Neural cell (in vitro differentiated cells): ENCODE data around the gene TBX20.
A peak's percentile ranks its signal among the peaks of the same experiment; 100 is the strongest.

Experiments
- EP300 ChIP-seq: fragments of 450-650 bp; conservative IDR thresholded peaks from 2 replicates; pipeline ENCODE4 v1.6.1; 2014; ENCODE audit warnings: antibody characterized with exemption, mild to moderate bottlenecking, moderate library complexity; ENCODE audit not compliant: poor library complexity, severe bottlenecking
- EZH2 ChIP-seq: fragments of 200-600, 300-800 bp; shearing (Covaris generic), sonication (generic); IDR thresholded peaks from 2 replicates; pipeline ENCODE4 v1.6.1; 2014; ENCODE audit warnings: antibody characterized with exemption, low read length, borderline replicate concordance, mild to moderate bottlenecking; ENCODE audit not compliant: insufficient read depth, poor library complexity, severe bottlenecking
- TAF1 ChIP-seq: IDR thresholded peaks from 2 replicates; pipeline ENCODE4 v1.6.1; 2012; ENCODE audit warnings: low read depth
- TF ChIP-seq, protein P1 (sequence below): fragments of 450-650 bp; IDR thresholded peaks from 2 replicates; pipeline ENCODE4 v1.5.1; 2014; ENCODE audit warnings: antibody characterized with exemption, mild to moderate bottlenecking, moderate library complexity; ENCODE audit not compliant: poor library complexity, severe bottlenecking

DNA sequence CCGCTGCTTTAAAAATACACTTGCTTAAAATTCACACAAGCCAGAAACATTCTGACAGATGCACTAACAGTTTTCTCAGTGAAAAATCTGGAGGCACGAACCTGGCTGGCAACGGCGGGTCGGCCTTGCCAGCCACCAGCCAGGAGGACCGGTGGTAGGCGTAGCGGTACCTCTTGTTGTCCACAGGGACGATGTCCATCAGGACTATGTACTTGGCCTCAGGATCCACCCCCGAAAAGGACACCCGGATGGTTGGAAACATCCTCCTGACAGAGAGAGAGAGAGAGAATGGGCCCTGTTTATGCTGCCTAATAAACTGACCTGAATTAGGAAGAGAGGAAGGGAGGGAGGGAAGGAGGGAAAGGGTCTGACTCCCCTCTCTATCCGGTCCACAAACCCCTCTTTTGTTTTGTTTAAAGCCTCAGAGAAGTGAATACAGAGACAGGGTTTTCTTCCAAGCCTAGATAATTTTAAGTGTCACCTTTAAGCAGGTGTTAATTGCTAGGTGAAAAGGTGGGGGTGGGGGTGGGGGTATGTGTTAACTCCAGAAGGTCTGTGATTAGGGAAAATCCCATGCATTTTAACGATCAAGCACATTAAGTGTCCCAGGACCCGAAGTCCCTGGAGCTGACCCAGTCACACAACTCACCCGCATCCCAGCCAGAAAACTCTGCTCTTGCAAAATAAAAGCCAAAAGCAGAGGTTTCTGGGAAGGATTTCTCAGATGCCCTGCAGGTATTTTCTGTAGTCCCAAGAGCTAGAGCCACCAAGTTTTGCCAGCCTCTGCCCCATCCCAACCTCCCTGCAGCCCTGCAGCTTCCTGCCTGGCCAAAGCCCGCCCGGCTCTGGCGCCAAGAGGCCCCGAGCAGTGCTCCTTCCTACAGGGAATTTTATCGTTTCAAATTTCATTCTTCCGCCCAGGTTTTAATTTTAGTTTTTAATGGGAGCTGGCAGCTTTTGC, 5.0 kb downstream of the TBX20 start:
- TF ChIP-seq EP300 (no peak), EZH2 (peak; percentile 64), TAF1 (no peak)
- TF ChIP-seq, protein P1, sequence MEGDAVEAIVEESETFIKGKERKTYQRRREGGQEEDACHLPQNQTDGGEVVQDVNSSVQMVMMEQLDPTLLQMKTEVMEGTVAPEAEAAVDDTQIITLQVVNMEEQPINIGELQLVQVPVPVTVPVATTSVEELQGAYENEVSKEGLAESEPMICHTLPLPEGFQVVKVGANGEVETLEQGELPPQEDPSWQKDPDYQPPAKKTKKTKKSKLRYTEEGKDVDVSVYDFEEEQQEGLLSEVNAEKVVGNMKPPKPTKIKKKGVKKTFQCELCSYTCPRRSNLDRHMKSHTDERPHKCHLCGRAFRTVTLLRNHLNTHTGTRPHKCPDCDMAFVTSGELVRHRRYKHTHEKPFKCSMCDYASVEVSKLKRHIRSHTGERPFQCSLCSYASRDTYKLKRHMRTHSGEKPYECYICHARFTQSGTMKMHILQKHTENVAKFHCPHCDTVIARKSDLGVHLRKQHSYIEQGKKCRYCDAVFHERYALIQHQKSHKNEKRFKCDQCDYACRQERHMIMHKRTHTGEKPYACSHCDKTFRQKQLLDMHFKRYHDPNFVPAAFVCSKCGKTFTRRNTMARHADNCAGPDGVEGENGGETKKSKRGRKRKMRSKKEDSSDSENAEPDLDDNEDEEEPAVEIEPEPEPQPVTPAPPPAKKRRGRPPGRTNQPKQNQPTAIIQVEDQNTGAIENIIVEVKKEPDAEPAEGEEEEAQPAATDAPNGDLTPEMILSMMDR = no peak
